SK-N-MC (cell line): ENCODE measurements around the gene STK32B.

Experiments
- DNase-seq: peaks from one replicate; pipeline ENCODE4 v3.0.0-alpha.2; 2011; ENCODE audit warnings: low read depth, low spot score
- H3K27ac ChIP-seq: fragments of 200-600 bp; sonication (generic); 2 replicates; pipeline ENCODE4 v1.5.1; 2016; ENCODE audit warnings: mixed run types
- H3K36me3 ChIP-seq: fragments of 200-600 bp; sonication (generic); 2 replicates; pipeline ENCODE4 v1.6.1; 2017; ENCODE audit warnings: antibody characterized with exemption, low read length, mixed read lengths; ENCODE audit not compliant: insufficient read depth
- H3K4me3 ChIP-seq: fragments of 200-600 bp; sonication (generic); 2 replicates; pipeline ENCODE4 v1.5.1; 2016
- H3K9ac ChIP-seq: fragments of 200-600 bp; sonication (generic); 2 replicates; pipeline ENCODE4 v1.8.0; 2017; ENCODE audit warnings: mixed run types, mixed read lengths; ENCODE audit not compliant: insufficient read length
- H3K9me3 ChIP-seq: fragments of 200-600 bp; sonication (generic); 2 replicates; pipeline ENCODE4 v1.6.1; 2017; ENCODE audit warnings: low read depth, mild to moderate bottlenecking, antibody characterized with exemption, low read length, moderate library complexity, mixed read lengths
- EZH2 ChIP-seq: fragments of 200-600 bp; sonication (generic); IDR thresholded peaks from one replicate; pipeline ENCODE4 v1.6.1; 2017; ENCODE audit warnings: antibody characterized with exemption
- FOXP2 ChIP-seq: optimal IDR thresholded peaks from 2 replicates; pipeline ENCODE3; 2011; ENCODE audit warnings: mild to moderate bottlenecking, moderate library complexity; ENCODE audit not compliant: insufficient read depth; ENCODE audit errors: extremely low read length, control extremely low read depth
- POLR2AphosphoS5 ChIP-seq: IDR thresholded peaks from 2 replicates; pipeline ENCODE4 v1.6.1; 2012; ENCODE audit warnings: mild to moderate bottlenecking, low read depth, low read length, borderline replicate concordance

The STK32B gene

GRCh38 chr4:5462896-5463295 lies 411.6 kb downstream of the STK32B start:
- TF ChIP-seq FOXP2: no peak
- no peak for TF ChIP-seq EZH2
- TF ChIP-seq POLR2AphosphoS5: no peak
- H3K9me3 ChIP-seq: no peaks in the 10 kb centered on the region

DNA sequence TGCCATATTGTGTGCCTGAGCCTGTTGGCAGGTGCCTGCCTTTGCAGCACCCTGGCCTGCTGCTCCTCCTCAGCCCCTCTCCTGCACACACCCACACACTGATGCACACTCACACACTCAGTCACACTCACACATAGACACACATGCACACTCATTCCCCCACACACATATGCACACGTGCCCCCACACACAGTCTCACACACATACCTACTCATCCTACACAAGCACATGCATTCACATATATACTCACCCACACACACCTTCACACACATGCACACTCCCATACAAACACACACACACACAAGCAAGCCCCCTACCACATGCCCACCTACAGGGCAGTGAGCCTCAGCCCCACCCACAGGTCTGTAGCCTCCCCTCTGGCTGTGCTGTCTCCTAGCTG lies 412.1 kb downstream of the STK32B start:
- Histone ChIP-seq H3K9ac (no peak overlapping the region), H3K9me3 (no peaks in the 10 kb centered on the region)
- TF ChIP-seq POLR2AphosphoS5 (no peak), FOXP2 (no peak)

More at GRCh38 chr4:5462896-5463295, 411.6 kb downstream of the STK32B start:
- Histone ChIP-seq H3K36me3 (no peaks in the 10 kb centered on the region), H3K4me3 (no peak overlapping the region), H3K9ac (no peak overlapping the region), H3K27ac (no peak overlapping the region)
- no peak for DNase-seq

GRCh38 chr4:5463936-5464650 lies 412.8 kb downstream of the STK32B start:
- TF ChIP-seq EZH2 (no peak), FOXP2 (no peak), POLR2AphosphoS5 (no peak)
- no peak overlapping the region for H3K4me3 ChIP-seq
- DNase-seq: no peak
- no peaks in the 10 kb centered on the region for H3K36me3 ChIP-seq
- H3K27ac ChIP-seq: no peak overlapping the region
- H3K9ac ChIP-seq: no peak overlapping the region
- no peaks in the 10 kb centered on the region for H3K9me3 ChIP-seq

More for the DNA sequence above, 412.1 kb downstream of the STK32B start:
- H3K4me3 ChIP-seq: no peak overlapping the region
- no peak for DNase-seq
- no peaks in the 10 kb centered on the region for H3K36me3 ChIP-seq
- H3K27ac ChIP-seq: no peak overlapping the region

- Histone ChIP-seq H3K4me3 (no peak overlapping the region), H3K9me3 (no peaks in the 10 kb centered on the region), H3K9ac (no peak overlapping the region), H3K36me3 (no peaks in the 10 kb centered on the region), H3K27ac (no peak overlapping the region)
- TF ChIP-seq POLR2AphosphoS5: no peak
- no peak for TF ChIP-seq FOXP2
- TF ChIP-seq EZH2: no peak
- DNase-seq: no peak
These were observed 414.2 kb downstream of the STK32B start for GRCh38 chr4:5465529-5465928.

GRCh38 chr4:5465956-5466355 lies 414.7 kb downstream of the STK32B start:
- no peak overlapping the region for H3K9ac ChIP-seq
- DNase-seq: no peak
- TF ChIP-seq EZH2 (no peak), FOXP2 (no peak), POLR2AphosphoS5 (no peak)
- H3K27ac ChIP-seq: no peak overlapping the region
- H3K9me3 ChIP-seq: no peaks in the 10 kb centered on the region
- no peak overlapping the region for H3K4me3 ChIP-seq
- no peaks in the 10 kb centered on the region for H3K36me3 ChIP-seq

DNA sequence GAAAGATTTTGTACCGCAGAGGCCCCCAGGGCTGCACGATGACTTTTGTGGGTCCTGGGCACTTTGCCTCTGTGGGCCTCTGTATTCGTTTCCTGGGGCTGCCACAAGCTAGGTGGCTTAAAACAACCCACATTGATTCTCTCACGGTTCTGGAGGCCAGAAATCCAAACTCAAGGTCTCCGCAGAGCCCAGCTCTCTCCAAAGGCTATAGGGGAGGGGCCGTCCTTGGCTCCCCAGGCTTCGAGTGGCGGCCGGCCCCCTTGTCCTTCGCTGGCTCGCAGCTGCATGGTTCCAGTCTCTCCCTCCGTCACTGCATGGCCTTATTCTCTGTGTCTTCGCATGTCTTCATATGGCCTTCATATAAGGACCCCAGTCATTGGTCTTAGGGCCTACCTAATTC lies 415.8 kb downstream of the STK32B start:
- no peak overlapping the region for H3K27ac ChIP-seq
- TF ChIP-seq POLR2AphosphoS5 (no peak), EZH2 (no peak), FOXP2 (no peak)
- no peaks in the 10 kb centered on the region for H3K9me3 ChIP-seq
- H3K9ac ChIP-seq: no peak overlapping the region
- H3K4me3 ChIP-seq: no peak overlapping the region
- H3K36me3 ChIP-seq: no peaks in the 10 kb centered on the region
- DNase-seq: no peak

- DNase-seq: no peak
- no peaks in the 10 kb centered on the region for H3K9me3 ChIP-seq
- H3K36me3 ChIP-seq: no peaks in the 10 kb centered on the region
- H3K4me3 ChIP-seq: no peak overlapping the region
- no peak for TF ChIP-seq POLR2AphosphoS5
- no peak for TF ChIP-seq EZH2
- no peak for TF ChIP-seq FOXP2
- H3K27ac ChIP-seq: no peak overlapping the region
- H3K9ac ChIP-seq: no peak overlapping the region
These were observed 418.0 kb downstream of the STK32B start for GRCh38 chr4:5469151-5469775.

- Histone ChIP-seq H3K4me3 (no peak overlapping the region), H3K9me3 (no peaks in the 10 kb centered on the region), H3K36me3 (no peaks in the 10 kb centered on the region), H3K9ac (no peak overlapping the region), H3K27ac (no peak overlapping the region)
- TF ChIP-seq EZH2 (no peak), POLR2AphosphoS5 (no peak), FOXP2 (no peak)
- DNase-seq: no peak
These were observed 418.6 kb downstream of the STK32B start for GRCh38 chr4:5469861-5470260.
